GM18909 (cell line): ENCODE results near the gene SPRR5.

Experiments used
- ATAC-seq: cut with Tn5 transposase; IDR thresholded peaks from one replicate; pipeline ENCODE4 v1.9.1; 2021; ENCODE audit warnings: mild to moderate bottlenecking; ENCODE audit not compliant: unreplicated experiment, poor library complexity

The SPRR5 gene

GRCh38 chr1:152981146-152981871 lies 34.3 kb downstream of the SPRR5 start:
- no peak for ATAC-seq

DNA sequence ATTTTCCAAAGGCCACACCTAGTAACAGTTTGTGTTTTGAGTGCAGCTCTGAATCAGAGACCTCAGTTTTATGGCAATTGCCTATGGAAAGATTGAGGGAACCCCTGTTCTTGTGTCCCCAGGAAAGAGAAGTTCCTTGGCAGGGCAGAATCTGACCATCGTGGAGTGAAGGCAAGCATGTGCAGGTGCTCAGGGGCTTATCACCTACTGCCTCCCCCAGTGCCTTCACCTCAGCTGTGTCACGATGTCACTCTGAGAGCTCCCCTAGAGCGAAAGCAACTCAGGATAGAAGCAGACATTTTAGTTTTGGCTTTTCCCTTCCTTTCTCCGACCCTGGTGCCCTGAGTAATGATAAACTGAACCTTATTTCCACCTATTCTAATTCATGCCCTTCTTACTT lies 35.1 kb downstream of the SPRR5 start:
- ATAC-seq = no peak

DNA sequence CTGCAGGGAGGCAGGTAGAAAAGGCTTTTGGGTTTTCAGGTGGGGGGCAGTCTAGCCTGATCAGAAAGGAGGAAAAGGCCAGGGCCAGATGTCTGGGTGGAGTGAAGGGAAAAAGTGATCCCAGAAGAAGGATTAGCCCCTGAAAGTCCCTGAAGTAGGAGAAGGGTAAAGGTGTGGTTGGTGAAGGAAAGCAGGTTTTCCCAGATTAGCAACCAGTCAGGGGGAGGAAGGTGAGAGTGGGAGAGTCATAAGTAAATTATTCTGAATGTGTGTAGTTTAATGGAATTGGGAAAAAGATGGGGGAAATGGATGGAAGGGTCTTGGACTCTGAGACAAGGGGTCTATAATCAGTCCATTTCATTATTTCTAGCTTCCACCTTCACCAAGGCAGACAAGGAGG lies 36.2 kb downstream of the SPRR5 start:
- ATAC-seq = no peak

- ATAC-seq = no peak
Measured at GRCh38 chr1:152983743-152984142, 36.7 kb downstream of the SPRR5 start, which contains the start of gene SPRR1A. Gene SPRR1A, plus strand, starts transcription at chr1:152984081. Its CDS starts 1,150 bp downstream, at chr1:152985231.

GRCh38 chr1:152986578-152986977 lies 39.6 kb downstream of the SPRR5 start:
- ATAC-seq = no peak

DNA sequence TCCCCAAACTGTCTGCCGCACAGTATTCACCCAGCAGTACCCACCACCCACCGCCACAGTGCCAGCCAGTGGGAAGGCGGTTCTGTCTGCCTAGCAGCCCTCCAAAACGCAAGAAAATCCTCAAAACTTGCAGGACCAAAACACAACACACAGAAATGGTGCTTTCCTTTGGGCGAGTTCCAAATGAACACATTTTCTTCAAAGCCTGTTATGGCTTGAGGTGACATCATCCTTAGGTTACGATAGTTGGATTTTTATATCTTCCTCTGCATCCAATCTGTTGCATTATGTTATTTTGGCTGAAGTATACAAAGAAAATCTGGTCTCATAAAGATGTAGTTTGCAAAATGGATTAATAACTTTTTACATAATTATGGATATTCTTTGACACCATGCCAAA lies 46.2 kb downstream of the SPRR5 start:
- ATAC-seq = no peak

DNA sequence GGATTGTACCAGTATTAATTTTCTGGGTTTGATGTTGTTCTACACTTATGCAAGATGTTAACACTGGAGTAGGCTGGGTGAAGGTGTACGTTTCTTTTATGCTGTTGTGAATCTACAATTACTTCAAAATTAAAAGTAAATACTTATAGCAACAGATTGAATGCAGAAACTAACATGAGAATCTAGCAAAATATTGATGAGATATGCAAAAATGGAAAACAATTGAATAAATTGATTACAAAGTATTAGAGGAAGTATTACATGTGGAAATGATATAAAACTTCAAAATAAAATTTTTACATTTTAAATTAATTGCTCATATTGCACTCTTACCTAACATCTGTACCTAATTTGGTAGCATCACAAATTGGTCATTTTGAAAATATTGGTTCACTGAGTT lies 48.8 kb downstream of the SPRR5 start:
- no peak for ATAC-seq

DNA sequence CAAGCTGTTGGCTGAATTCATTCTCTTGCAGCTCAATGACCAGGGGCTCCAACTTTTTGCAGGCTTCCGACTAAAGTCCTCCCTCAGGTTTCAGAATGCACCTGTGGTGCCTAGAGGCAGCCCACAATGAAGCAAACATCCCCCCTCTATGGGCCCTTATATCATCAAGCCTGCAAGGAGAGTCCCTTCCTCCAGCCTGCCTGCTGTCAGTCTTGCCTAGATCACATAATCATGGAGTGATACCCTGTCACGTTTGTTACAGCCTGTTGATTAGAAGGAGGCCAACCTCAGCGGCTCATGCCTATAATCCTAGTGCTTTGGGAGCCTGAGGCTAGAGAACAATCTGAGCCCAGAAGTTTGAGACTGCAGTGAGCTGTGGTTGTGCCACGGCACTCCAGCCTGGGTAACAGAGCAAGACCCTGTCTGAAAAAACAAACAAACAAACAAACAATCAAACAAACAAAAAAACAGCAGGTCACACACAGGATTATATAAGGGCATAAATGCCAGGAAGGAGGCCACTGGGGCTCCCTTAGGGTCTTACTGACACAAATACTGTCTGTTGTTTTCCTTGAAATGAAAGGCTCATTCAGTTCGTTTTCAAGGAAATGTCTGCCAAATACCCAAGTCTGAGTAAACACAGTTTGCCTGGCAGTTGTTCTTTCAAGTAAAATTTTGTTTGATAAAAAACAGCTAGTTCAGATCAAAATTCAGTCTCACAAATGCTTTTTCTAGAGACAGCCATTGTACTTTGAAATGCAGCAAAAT lies 49.8 kb downstream of the SPRR5 start:
- no peak for ATAC-seq

- no peak for ATAC-seq
Measured at GRCh38 chr1:152997901-152998300, 50.9 kb downstream of the SPRR5 start.

GRCh38 chr1:152998476-152998875 lies 51.5 kb downstream of the SPRR5 start:
- ATAC-seq = no peak
